Lower leg skin (tissue), 3 donors: ENCODE data around the gene AUTS2.

Experiments
- CTCF ChIP-seq, 3 donors: fragments of 450-650 bp; IDR thresholded peaks; one replicate each; pipeline ENCODE4 v1.5.1; 2016; ENCODE audit warnings: antibody characterized with exemption in 3 of 3, mild to moderate bottlenecking in 3 of 3, moderate library complexity in 2 of 3
- POLR2A ChIP-seq, 2 donors: fragments of 450-650 bp; IDR thresholded peaks; one replicate each; pipeline ENCODE4 v1.6.1; 2016 to 2017; ENCODE audit warnings: antibody characterized with exemption in 2 of 2, mild to moderate bottlenecking in 1 of 2, moderate library complexity in 1 of 2

- TF ChIP-seq CTCF (IDR thresholded peaks at IDR 0.05) (no peak), POLR2A (IDR thresholded peaks at IDR 0.05) (no peak)
Observed at GRCh38 chr7:69677881-69678493, 79.7 kb downstream of the AUTS2 start.
